Activated B cell treated with CpG ODN at 0.5 μM for 24 hours (primary cell): Measurements from ENCODE around the gene HOPX. TPM values are rescaled to one million over a fixed set of nuclear protein-coding genes. Genes with fewer than 3 reads are reported as not detected.
A peak's percentile ranks its signal among the peaks of the same experiment; 100 is the strongest.
"Not testable (repeated sequence)": the region's sequence is repeated elsewhere in the genome, so short reads cannot be mapped to it uniquely, and the experiment has no call there.

Source experiments
- ATAC-seq: fragments of 200-7000 bp; cut with Tn5 transposase; one replicate; pipeline ENCODE4 v1.10.0; 2021; ENCODE audit warnings: low read depth, mild to moderate bottlenecking, moderate library complexity
- CTCF ChIA-PET: fragments of 350-600 bp; sonication (Branson Sonifier 250); formaldehyde crosslinking; loops from one replicate; lab custom pipeline; 2021; ENCODE audit warnings: antibody characterized with exemption; lab: Charles Lee
- POLR2A ChIA-PET: fragments of 350-600 bp; sonication (Branson Sonifier 250); formaldehyde crosslinking; loops from one replicate; lab custom pipeline; 2021; ENCODE audit warnings: antibody characterized with exemption; lab: Charles Lee
- DNase-seq: peaks from one replicate; pipeline ENCODE4 v3.0.0; 2022
- H3K27ac Mint-ChIP-seq: one replicate; pipeline ENCODE4 v1.8.0; 2020; ENCODE audit warnings: mixed read lengths
- H3K27me3 Mint-ChIP-seq: one replicate; pipeline ENCODE4 v1.8.0; 2021; ENCODE audit warnings: mixed read lengths
- H3K36me3 Mint-ChIP-seq: one replicate; pipeline ENCODE4 v1.8.0; 2021; ENCODE audit warnings: low read depth, mixed read lengths
- H3K4me1 Mint-ChIP-seq: one replicate; pipeline ENCODE4 v1.8.0; 2021; ENCODE audit warnings: mixed read lengths
- H3K4me3 Mint-ChIP-seq: one replicate; pipeline ENCODE4 v1.8.0; 2020; ENCODE audit warnings: mild to moderate bottlenecking, mixed read lengths
- H3K9me3 Mint-ChIP-seq: one replicate; pipeline ENCODE4 v1.8.0; 2020; ENCODE audit warnings: mixed read lengths
- intact Hi-C: fragments of 100-400 bp; cut with micrococcal nuclease; formaldehyde crosslinking; loops from one replicate; pipeline ENCODE4 v1.15.1; 2024
- total RNA-seq: library from RNA; stranded (reverse); gene quantifications from 2 replicates; pipeline ENCODE4 v1.2.3, GENCODE V29; 2022
- TF ChIP-seq, protein P1 (sequence below): fragments of 200-600 bp; IDR thresholded peaks from one replicate; pipeline ENCODE4 v1.8.0; 2022; ENCODE audit warnings: antibody characterized with exemption, mild to moderate bottlenecking

HOPX gene, protein sequence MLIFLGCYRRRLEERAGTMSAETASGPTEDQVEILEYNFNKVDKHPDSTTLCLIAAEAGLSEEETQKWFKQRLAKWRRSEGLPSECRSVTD
- 13.2 and 14.2 TPM in 2 replicates for total RNA-seq

DNA sequence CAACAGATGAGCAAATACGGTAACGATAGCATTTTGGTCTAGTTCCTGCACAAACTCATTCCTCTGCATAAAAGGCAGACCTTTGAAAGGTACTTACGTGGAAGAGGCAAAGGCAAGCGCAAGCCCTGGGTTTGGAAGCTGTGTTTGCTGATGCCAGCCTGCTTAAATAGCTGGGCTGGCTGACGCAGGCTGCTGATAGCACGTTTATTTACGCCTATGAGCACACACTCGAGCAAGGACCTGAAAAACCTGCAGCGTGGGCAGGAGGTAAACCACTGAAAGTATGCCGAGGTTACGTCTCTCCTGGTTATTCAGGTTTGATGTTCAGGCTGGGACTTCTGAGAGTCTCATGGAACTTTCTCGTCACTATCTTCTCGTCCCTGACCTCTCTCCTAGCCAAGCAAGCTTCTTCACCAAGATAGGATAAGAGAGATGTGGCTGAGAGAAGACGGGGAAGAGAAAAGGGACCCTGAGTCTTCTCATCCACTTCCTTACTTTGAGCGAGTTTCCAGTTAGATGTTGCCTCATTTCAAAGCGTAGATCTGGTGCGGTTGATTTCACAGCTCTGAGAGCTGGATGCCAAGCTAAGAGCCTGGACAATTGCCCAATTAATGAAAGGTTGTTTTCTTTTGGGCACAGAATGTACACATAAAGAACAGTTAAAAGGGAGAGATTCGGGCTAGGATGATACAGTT, at the start of gene HOPX:
HOPX (minus strand) TSS at position 139 of the 695 bp plus-strand sequence. CDS start 23,480 bp downstream, outside the sequence.
- Mint-ChIP-seq H3K9me3 (no peaks in the 10 kb centered on the region), H3K27me3 (no peaks in the 10 kb centered on the region), H3K27ac (no peak within 1 kb of the TSS), H3K4me1 (peaks cover 15% of the 10 kb centered on the region), H3K4me3 (peak within 1 kb of the TSS; percentile 64), H3K36me3 (no peaks in the 10 kb centered on the region)
- POLR2A ChIA-PET, result no interaction called here
- ATAC-seq, result peak; percentile 42
- CTCF ChIA-PET, result no interaction called here
- intact Hi-C loops, result no loop called here
- TF ChIP-seq, protein P1, sequence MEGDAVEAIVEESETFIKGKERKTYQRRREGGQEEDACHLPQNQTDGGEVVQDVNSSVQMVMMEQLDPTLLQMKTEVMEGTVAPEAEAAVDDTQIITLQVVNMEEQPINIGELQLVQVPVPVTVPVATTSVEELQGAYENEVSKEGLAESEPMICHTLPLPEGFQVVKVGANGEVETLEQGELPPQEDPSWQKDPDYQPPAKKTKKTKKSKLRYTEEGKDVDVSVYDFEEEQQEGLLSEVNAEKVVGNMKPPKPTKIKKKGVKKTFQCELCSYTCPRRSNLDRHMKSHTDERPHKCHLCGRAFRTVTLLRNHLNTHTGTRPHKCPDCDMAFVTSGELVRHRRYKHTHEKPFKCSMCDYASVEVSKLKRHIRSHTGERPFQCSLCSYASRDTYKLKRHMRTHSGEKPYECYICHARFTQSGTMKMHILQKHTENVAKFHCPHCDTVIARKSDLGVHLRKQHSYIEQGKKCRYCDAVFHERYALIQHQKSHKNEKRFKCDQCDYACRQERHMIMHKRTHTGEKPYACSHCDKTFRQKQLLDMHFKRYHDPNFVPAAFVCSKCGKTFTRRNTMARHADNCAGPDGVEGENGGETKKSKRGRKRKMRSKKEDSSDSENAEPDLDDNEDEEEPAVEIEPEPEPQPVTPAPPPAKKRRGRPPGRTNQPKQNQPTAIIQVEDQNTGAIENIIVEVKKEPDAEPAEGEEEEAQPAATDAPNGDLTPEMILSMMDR, result no peak
- DNase-seq, result no peak

DNA sequence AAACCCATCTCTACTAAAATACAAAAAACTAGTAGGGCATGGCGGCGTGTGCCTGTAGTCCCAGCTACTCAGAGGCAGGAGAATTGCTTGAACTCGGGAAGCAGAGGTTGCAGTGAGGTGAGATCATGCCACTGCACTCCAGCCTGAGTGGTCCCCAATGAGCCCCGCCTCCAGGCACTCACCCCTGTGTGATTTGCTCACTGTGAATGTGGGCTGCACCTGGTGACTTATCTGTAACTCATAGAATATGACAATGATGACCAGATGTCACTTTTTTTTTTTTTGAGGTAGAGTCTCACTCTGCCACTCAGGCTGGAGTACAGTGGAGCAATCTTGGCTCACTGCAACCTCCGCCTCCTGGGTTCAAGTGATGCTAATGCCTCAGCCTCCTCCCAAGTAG, 49.0 kb upstream of the HOPX start:
- ChIA-PET CTCF (interaction anchor here (0.6 to 1.2 kb wide), 2 partner anchors 16 to 72 kb away, joined by 3 to 7 read pairs; no protein-coding TSS in a partner anchor), POLR2A (no interaction called here)
- intact Hi-C loops, result no loop called here
- TF ChIP-seq, protein P1, result no peak
- no peak for DNase-seq
- no peak for ATAC-seq
- H3K27ac Mint-ChIP-seq, result no peak overlapping the region
- H3K27me3 Mint-ChIP-seq, result no peaks in the 10 kb centered on the region
- no peaks in the 10 kb centered on the region for H3K9me3 Mint-ChIP-seq
- H3K4me3 Mint-ChIP-seq, result no peak overlapping the region
- H3K4me1 Mint-ChIP-seq, result peaks cover 8% of the 10 kb centered on the region
- no peaks in the 10 kb centered on the region for H3K36me3 Mint-ChIP-seq

DNA sequence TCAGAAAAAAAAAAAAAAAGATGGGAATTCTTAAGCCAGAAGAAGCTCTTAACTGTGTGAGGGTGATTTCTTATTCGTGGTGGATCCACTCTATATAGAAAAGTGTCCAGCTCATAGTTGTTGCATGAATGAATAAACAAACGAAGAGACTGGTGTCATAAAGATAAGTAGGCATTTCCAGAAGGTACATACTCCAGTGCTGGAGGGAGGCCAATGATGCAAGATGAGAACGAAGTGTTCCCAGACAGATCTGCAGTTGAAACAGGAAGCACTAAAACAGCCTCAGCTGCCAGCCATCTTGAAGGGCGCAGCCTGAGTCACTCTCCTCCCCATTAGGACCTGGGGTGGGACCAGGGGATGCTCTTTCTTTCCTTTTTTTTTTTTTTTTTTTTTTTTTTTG, 47.4 kb upstream of the HOPX start:
- H3K4me3 Mint-ChIP-seq, result no peak overlapping the region
- CTCF ChIA-PET, result no interaction called here
- intact Hi-C loops, result no loop called here

DNA sequence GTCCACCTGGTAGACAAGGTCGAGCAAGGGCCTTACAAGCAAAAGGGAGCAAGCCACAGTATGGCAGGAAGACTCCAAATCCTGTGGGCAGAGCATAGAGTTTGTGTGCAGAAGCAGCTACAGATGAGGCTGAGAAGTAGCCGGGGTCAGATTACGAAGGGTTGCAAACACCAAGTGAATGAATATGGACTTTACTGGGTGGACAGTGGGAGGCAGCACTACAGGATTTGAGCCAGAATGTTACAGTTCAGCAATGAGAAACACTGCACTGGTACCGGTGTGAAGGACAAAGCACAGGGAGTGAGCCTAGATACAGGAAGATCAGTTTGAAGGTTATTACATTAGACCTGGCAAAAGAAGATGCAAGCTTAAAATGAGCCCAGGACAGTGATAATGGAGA, 46.1 kb upstream of the HOPX start:
- no peak for DNase-seq
- no peak for ATAC-seq
- H3K27me3 Mint-ChIP-seq, result no peaks in the 10 kb centered on the region
- POLR2A ChIA-PET, result no interaction called here
- no peaks in the 10 kb centered on the region for H3K9me3 Mint-ChIP-seq
- peaks cover 11% of the 10 kb centered on the region for H3K4me1 Mint-ChIP-seq
- no peaks in the 10 kb centered on the region for H3K36me3 Mint-ChIP-seq
- intact Hi-C loops, result no loop called here
- H3K4me3 Mint-ChIP-seq, result no peak overlapping the region
- no peak overlapping the region for H3K27ac Mint-ChIP-seq
- TF ChIP-seq, protein P1, result no peak
- CTCF ChIA-PET, result no interaction called here

More for the DNA sequence above, 47.4 kb upstream of the HOPX start:
- ATAC-seq (no peak), DNase-seq (no peak)
- Mint-ChIP-seq H3K36me3 (no peaks in the 10 kb centered on the region), H3K27me3 (no peaks in the 10 kb centered on the region), H3K9me3 (no peaks in the 10 kb centered on the region), H3K27ac (no peak overlapping the region), H3K4me1 (peaks cover 9% of the 10 kb centered on the region)
- POLR2A ChIA-PET, result no interaction called here
- TF ChIP-seq, protein P1, result no peak

DNA sequence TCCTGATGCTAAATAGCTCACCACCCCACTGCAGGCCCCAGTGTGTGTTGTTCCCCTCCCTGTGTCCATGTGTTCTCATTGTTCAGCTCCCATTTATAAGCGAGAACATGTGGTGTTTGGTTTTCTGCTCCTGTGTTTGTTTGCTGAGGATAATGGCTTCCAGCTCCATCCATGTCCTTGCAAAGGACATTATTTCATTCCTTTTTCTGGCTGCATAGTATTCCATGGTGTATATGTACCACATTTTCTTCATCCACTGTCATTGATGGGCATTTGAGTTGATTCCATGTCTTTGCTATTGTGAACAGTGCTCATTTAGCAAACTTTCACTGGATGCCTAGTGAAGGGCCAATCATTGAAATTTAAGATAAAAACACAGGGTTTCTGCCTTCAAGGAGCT, 45.5 kb upstream of the HOPX start:
- DNase-seq, intact Hi-C loops, H3K4me1 Mint-ChIP-seq, H3K27me3 Mint-ChIP-seq, H3K4me3 Mint-ChIP-seq, ATAC-seq, H3K36me3 Mint-ChIP-seq, POLR2A ChIA-PET, CTCF ChIA-PET, H3K9me3 Mint-ChIP-seq, H3K27ac Mint-ChIP-seq: not testable (repeated sequence)
